ENCODE results near the gene TMEM120B.

Gene TMEM120B

GRCh38 chr12:121720762-121721161, 8.2 kb downstream of the TMEM120B start:
- H2BK5ac ChIP-seq (ENCODE audit: low read length): no peak overlapping the region
- no peak overlapping the region for H3K4me3 ChIP-seq (ENCODE audit: low read length)
- no peak overlapping the region for H4K5ac ChIP-seq (ENCODE audit: low read length)
- H3K4me1 ChIP-seq (ENCODE audit: control insufficient read depth, low read depth, low read length): no peaks in the 10 kb centered on the region
- H3K56ac ChIP-seq (ENCODE audit: low read length): no peak overlapping the region
- peaks cover 12% of the 10 kb centered on the region for H3K79me1 ChIP-seq (ENCODE audit: low read length)
- H4K8ac ChIP-seq (ENCODE audit: low read depth, low read length): no peak overlapping the region
- H3K4me2 ChIP-seq (ENCODE audit: low read length): no peak overlapping the region
- H3K36me3 ChIP-seq (ENCODE audit: control insufficient read depth, insufficient read depth, low read length): no peaks in the 10 kb centered on the region
- H3K4ac ChIP-seq (ENCODE audit: low read depth, low read length): no peak overlapping the region
- H2BK15ac ChIP-seq (replicated peaks; ENCODE audit: low read depth): no peak overlapping the region
- no peak overlapping the region for H3K23ac ChIP-seq (ENCODE audit: low read length)
- WGBS (ENCODE audit: extremely low coverage, insufficient coverage, low lambda C conversion rate): no CpG with 5 or more reads among the region's 5 CpGs
- no peak overlapping the region for H2BK120ac ChIP-seq (ENCODE audit: low read depth, low read length)
- H3K27ac ChIP-seq (ENCODE audit: low read depth, low read length): no peak overlapping the region
- H2AK5ac ChIP-seq (ENCODE audit: low read length): no peak overlapping the region
- DNase-seq: no peak
- H3K18ac ChIP-seq (ENCODE audit: low read length): no peak overlapping the region
- no peak overlapping the region for H3K9ac ChIP-seq (ENCODE audit: low read length)
- no peaks in the 10 kb centered on the region for H3K27me3 ChIP-seq (ENCODE audit: insufficient read depth, low read length, poor library complexity)
- H3K79me2 ChIP-seq (ENCODE audit: control insufficient read depth, insufficient read depth, low read length): peaks cover 5% of the 10 kb centered on the region

GRCh38 chr12:121722511-121722910, 10.0 kb downstream of the TMEM120B start:
- H3K27me3 ChIP-seq (ENCODE audit: insufficient read depth, low read length, poor library complexity): no peaks in the 10 kb centered on the region
- H3K79me1 ChIP-seq (ENCODE audit: low read length): peaks cover 11% of the 10 kb centered on the region
- no peak overlapping the region for H3K18ac ChIP-seq (ENCODE audit: low read length)
- H2AK5ac ChIP-seq (ENCODE audit: low read length): no peak overlapping the region
- no CpG with 5 or more reads among the region's 3 CpGs for WGBS (ENCODE audit: extremely low coverage, insufficient coverage, low lambda C conversion rate)
- no peak overlapping the region for H3K56ac ChIP-seq (ENCODE audit: low read length)
- H3K23ac ChIP-seq (ENCODE audit: low read length): no peak overlapping the region
- no peak overlapping the region for H3K4me2 ChIP-seq (ENCODE audit: low read length)
- H3K36me3 ChIP-seq (ENCODE audit: control insufficient read depth, insufficient read depth, low read length): no peaks in the 10 kb centered on the region
- no peak for DNase-seq
- no peak overlapping the region for H2BK5ac ChIP-seq (ENCODE audit: low read length)
- H4K5ac ChIP-seq (ENCODE audit: low read length): no peak overlapping the region
- no peak overlapping the region for H3K27ac ChIP-seq (ENCODE audit: low read depth, low read length)
- no peak overlapping the region for H3K4me3 ChIP-seq (ENCODE audit: low read length)
- no peaks in the 10 kb centered on the region for H3K4me1 ChIP-seq (ENCODE audit: control insufficient read depth, low read depth, low read length)
- no peak overlapping the region for H2BK120ac ChIP-seq (ENCODE audit: low read depth, low read length)
- no peak overlapping the region for H2BK15ac ChIP-seq (replicated peaks; ENCODE audit: low read depth)
- no peak overlapping the region for H3K4ac ChIP-seq (ENCODE audit: low read depth, low read length)
- H4K8ac ChIP-seq (ENCODE audit: low read depth, low read length): no peak overlapping the region
- no peak overlapping the region for H3K9ac ChIP-seq (ENCODE audit: low read length)
- peaks cover 2% of the 10 kb centered on the region for H3K79me2 ChIP-seq (ENCODE audit: control insufficient read depth, insufficient read depth, low read length)

DNA sequence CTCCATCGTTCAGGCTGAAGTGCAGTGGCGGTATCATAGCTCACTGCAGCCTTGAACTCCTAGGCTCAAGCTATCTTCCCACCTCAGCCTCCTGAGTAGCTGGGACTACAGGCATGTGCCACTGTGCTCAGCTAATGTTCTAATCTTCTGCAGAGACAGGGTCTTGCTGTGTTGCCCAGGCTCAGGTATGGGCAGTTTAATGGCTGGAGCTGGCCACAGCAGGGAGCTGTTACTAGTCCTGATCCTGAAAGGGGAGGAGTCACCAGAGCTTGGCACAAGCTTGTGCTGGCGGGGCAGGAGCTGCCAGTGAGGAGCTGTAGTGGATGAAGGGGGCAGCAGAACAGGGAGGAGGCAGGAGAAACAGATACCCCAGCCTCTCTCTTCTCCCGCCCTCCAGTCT, 10.6 kb downstream of the TMEM120B start:
- no peaks in the 10 kb centered on the region for H3K27me3 ChIP-seq (ENCODE audit: insufficient read depth, low read length, poor library complexity)
- no peak overlapping the region for H3K56ac ChIP-seq (ENCODE audit: low read length)
- peaks cover 2% of the 10 kb centered on the region for H3K79me2 ChIP-seq (ENCODE audit: control insufficient read depth, insufficient read depth, low read length)
- H2BK5ac ChIP-seq (ENCODE audit: low read length): no peak overlapping the region
- no peak overlapping the region for H3K18ac ChIP-seq (ENCODE audit: low read length)
- no peak overlapping the region for H2AK5ac ChIP-seq (ENCODE audit: low read length)
- DNase-seq: no peak
- H3K4me2 ChIP-seq (ENCODE audit: low read length): no peak overlapping the region
- no peaks in the 10 kb centered on the region for H3K4me1 ChIP-seq (ENCODE audit: control insufficient read depth, low read depth, low read length)
- no CpG with 5 or more reads among the region's 4 CpGs for WGBS (ENCODE audit: extremely low coverage, insufficient coverage, low lambda C conversion rate)
- H3K4ac ChIP-seq (ENCODE audit: low read depth, low read length): no peak overlapping the region
- no peak overlapping the region for H2BK120ac ChIP-seq (ENCODE audit: low read depth, low read length)
- H3K36me3 ChIP-seq (ENCODE audit: control insufficient read depth, insufficient read depth, low read length): no peaks in the 10 kb centered on the region
- H3K4me3 ChIP-seq (ENCODE audit: low read length): no peak overlapping the region
- peaks cover 11% of the 10 kb centered on the region for H3K79me1 ChIP-seq (ENCODE audit: low read length)
- H3K23ac ChIP-seq (ENCODE audit: low read length): no peak overlapping the region
- no peak overlapping the region for H2BK15ac ChIP-seq (replicated peaks; ENCODE audit: low read depth)
- H3K27ac ChIP-seq (ENCODE audit: low read depth, low read length): no peak overlapping the region
- no peak overlapping the region for H4K8ac ChIP-seq (ENCODE audit: low read depth, low read length)
- H4K5ac ChIP-seq (ENCODE audit: low read length): no peak overlapping the region
- no peak overlapping the region for H3K9ac ChIP-seq (ENCODE audit: low read length)

GRCh38 chr12:121724925-121725324, 12.4 kb downstream of the TMEM120B start:
- Histone ChIP-seq H3K18ac (ENCODE audit: low read length) (no peak overlapping the region), H3K27me3 (ENCODE audit: insufficient read depth, low read length, poor library complexity) (no peaks in the 10 kb centered on the region), H4K5ac (ENCODE audit: low read length) (no peak overlapping the region), H3K4me1 (ENCODE audit: control insufficient read depth, low read depth, low read length) (no peaks in the 10 kb centered on the region), H2BK15ac (replicated peaks; ENCODE audit: low read depth) (no peak overlapping the region), H3K4ac (ENCODE audit: low read depth, low read length) (no peak overlapping the region), H2BK120ac (ENCODE audit: low read depth, low read length) (no peak overlapping the region), H3K36me3 (ENCODE audit: control insufficient read depth, insufficient read depth, low read length) (no peaks in the 10 kb centered on the region), H3K79me1 (ENCODE audit: low read length) (peaks cover 8% of the 10 kb centered on the region), H3K4me2 (ENCODE audit: low read length) (no peak overlapping the region), H3K56ac (ENCODE audit: low read length) (no peak overlapping the region), H2BK5ac (ENCODE audit: low read length) (no peak overlapping the region), H3K23ac (ENCODE audit: low read length) (no peak overlapping the region), H3K9ac (ENCODE audit: low read length) (no peak overlapping the region), H3K79me2 (ENCODE audit: control insufficient read depth, insufficient read depth, low read length) (no peaks in the 10 kb centered on the region), H3K4me3 (ENCODE audit: low read length) (no peak overlapping the region), H3K27ac (ENCODE audit: low read depth, low read length) (no peak overlapping the region), H4K8ac (ENCODE audit: low read depth, low read length) (no peak overlapping the region), H2AK5ac (ENCODE audit: low read length) (no peak overlapping the region)
- no peak for DNase-seq
- WGBS (ENCODE audit: extremely low coverage, insufficient coverage, low lambda C conversion rate): no CpG with 5 or more reads among the region's 2 CpGs

GRCh38 chr12:121725423-121725822, 12.9 kb downstream of the TMEM120B start:
- H3K4me3 ChIP-seq (ENCODE audit: low read length): no peak overlapping the region
- H3K79me2 ChIP-seq (ENCODE audit: control insufficient read depth, insufficient read depth, low read length): no peaks in the 10 kb centered on the region
- no peak overlapping the region for H3K23ac ChIP-seq (ENCODE audit: low read length)
- H4K8ac ChIP-seq (ENCODE audit: low read depth, low read length): no peak overlapping the region
- H3K56ac ChIP-seq (ENCODE audit: low read length): no peak overlapping the region
- no peaks in the 10 kb centered on the region for H3K4me1 ChIP-seq (ENCODE audit: control insufficient read depth, low read depth, low read length)
- no peak for DNase-seq
- no CpG with 5 or more reads among the region's 3 CpGs for WGBS (ENCODE audit: extremely low coverage, insufficient coverage, low lambda C conversion rate)
- H2BK120ac ChIP-seq (ENCODE audit: low read depth, low read length): no peak overlapping the region
- H3K4ac ChIP-seq (ENCODE audit: low read depth, low read length): no peak overlapping the region
- no peak overlapping the region for H2AK5ac ChIP-seq (ENCODE audit: low read length)
- no peaks in the 10 kb centered on the region for H3K27me3 ChIP-seq (ENCODE audit: insufficient read depth, low read length, poor library complexity)
- H3K36me3 ChIP-seq (ENCODE audit: control insufficient read depth, insufficient read depth, low read length): no peaks in the 10 kb centered on the region
- no peak overlapping the region for H4K5ac ChIP-seq (ENCODE audit: low read length)
- no peak overlapping the region for H3K9ac ChIP-seq (ENCODE audit: low read length)
- no peak overlapping the region for H2BK5ac ChIP-seq (ENCODE audit: low read length)
- H2BK15ac ChIP-seq (replicated peaks; ENCODE audit: low read depth): no peak overlapping the region
- peaks cover 6% of the 10 kb centered on the region for H3K79me1 ChIP-seq (ENCODE audit: low read length)
- no peak overlapping the region for H3K4me2 ChIP-seq (ENCODE audit: low read length)
- H3K18ac ChIP-seq (ENCODE audit: low read length): no peak overlapping the region
- no peak overlapping the region for H3K27ac ChIP-seq (ENCODE audit: low read depth, low read length)

DNA sequence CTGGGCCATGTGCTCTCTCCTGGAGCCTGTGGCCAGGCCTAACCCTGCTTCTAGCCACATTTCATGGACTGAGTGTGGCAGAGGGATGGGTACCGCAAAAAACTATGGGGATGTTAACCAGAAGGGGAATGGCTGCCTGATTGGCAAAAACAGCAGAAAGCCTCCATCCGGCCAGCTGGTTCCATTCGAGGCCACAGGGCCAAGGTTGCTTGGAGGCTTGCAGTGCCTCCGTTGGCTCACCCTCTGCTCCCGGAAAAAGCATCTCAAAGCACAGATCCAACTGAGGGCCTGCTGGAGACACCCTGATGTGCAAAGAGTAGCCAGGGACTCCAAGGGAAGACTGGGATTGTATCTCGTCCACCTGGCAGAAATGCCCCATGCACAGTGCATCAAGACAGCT, 16.5 kb downstream of the TMEM120B start:
- Histone ChIP-seq H2AK5ac (ENCODE audit: low read length) (no peak overlapping the region), H3K4ac (ENCODE audit: low read depth, low read length) (no peak overlapping the region), H2BK5ac (ENCODE audit: low read length) (no peak overlapping the region), H3K27me3 (ENCODE audit: insufficient read depth, low read length, poor library complexity) (no peaks in the 10 kb centered on the region), H3K27ac (ENCODE audit: low read depth, low read length) (no peak overlapping the region), H3K56ac (ENCODE audit: low read length) (no peak overlapping the region), H2BK120ac (ENCODE audit: low read depth, low read length) (no peak overlapping the region), H3K79me1 (ENCODE audit: low read length) (peaks cover 2% of the 10 kb centered on the region), H3K4me3 (ENCODE audit: low read length) (no peak overlapping the region), H4K5ac (ENCODE audit: low read length) (no peak overlapping the region), H3K79me2 (ENCODE audit: control insufficient read depth, insufficient read depth, low read length) (no peaks in the 10 kb centered on the region), H3K4me2 (ENCODE audit: low read length) (no peak overlapping the region), H2BK15ac (replicated peaks; ENCODE audit: low read depth) (no peak overlapping the region), H3K18ac (ENCODE audit: low read length) (no peak overlapping the region), H3K36me3 (ENCODE audit: control insufficient read depth, insufficient read depth, low read length) (no peaks in the 10 kb centered on the region), H4K8ac (ENCODE audit: low read depth, low read length) (no peak overlapping the region), H3K9ac (ENCODE audit: low read length) (no peak overlapping the region), H3K4me1 (ENCODE audit: control insufficient read depth, low read depth, low read length) (no peaks in the 10 kb centered on the region), H3K23ac (ENCODE audit: low read length) (no peak overlapping the region)
- WGBS (ENCODE audit: extremely low coverage, insufficient coverage, low lambda C conversion rate): no CpG with 5 or more reads among the region's 6 CpGs
- no peak for DNase-seq
